Omental fat pad (tissue), 4 donors: ENCODE measurements around the gene ZCCHC17. TPM values are rescaled to one million over a fixed set of nuclear protein-coding genes. Genes with fewer than 3 reads are reported as not detected.

Experiments
- ATAC-seq: fragments of 150-250 bp; one replicate; pipeline ENCODE4 v1.9.1; 2016; ENCODE audit warnings: mild to moderate bottlenecking, moderate library complexity; ENCODE audit not compliant: low FRiP score
- DNase-seq: peaks from one replicate; pipeline ENCODE4 v3.0.0-alpha.2; 2019; ENCODE audit warnings: low spot score
- CTCF ChIP-seq, 3 donors: fragments of 450-650 bp; IDR thresholded peaks; one replicate each; pipeline ENCODE4 v1.5.1; 2016 to 2017; ENCODE audit warnings: antibody characterized with exemption in 3 of 3, mild to moderate bottlenecking in 3 of 3, moderate library complexity in 2 of 3
- total RNA-seq, 4 donors: library from RNA; depleted of rRNA; stranded (reverse); fragments of >200 nt; gene quantifications; one replicate each; pipeline ENCODE4 v1.1.0, GENCODE V29; 2016

The ZCCHC17 gene
- total RNA-seq, 4 donors from 2014 or later, result 18.3 to 22.5 (median 18.8) TPM

GRCh38 chr1:31400393-31400792, 103.6 kb downstream of the ZCCHC17 start:
- DNase-seq (no peak), ATAC-seq (no peak)

GRCh38 chr1:31401241-31401640, 104.4 kb downstream of the ZCCHC17 start:
- no peak for ATAC-seq
- no peak for DNase-seq
- no peak for TF ChIP-seq CTCF (IDR thresholded peaks at IDR 0.05)

More at GRCh38 chr1:31400393-31400792, 103.6 kb downstream of the ZCCHC17 start:
- no peak for TF ChIP-seq CTCF (IDR thresholded peaks at IDR 0.05)

GRCh38 chr1:31405578-31406245, 108.9 kb downstream of the ZCCHC17 start:
- ATAC-seq, result no peak
- DNase-seq, result no peak

GRCh38 chr1:31407029-31407626, 110.3 kb downstream of the ZCCHC17 start:
- DNase-seq (no peak), ATAC-seq (no peak)
- TF ChIP-seq CTCF (IDR thresholded peaks at IDR 0.05), result no peak

More at GRCh38 chr1:31405578-31406245, 108.9 kb downstream of the ZCCHC17 start:
- no peak for TF ChIP-seq CTCF (IDR thresholded peaks at IDR 0.05)

GRCh38 chr1:31408788-31409318, 112.0 kb downstream of the ZCCHC17 start:
- TF ChIP-seq CTCF (IDR thresholded peaks at IDR 0.05), result no peak
- ATAC-seq, result no peak

GRCh38 chr1:31409946-31410858, 113.4 kb downstream of the ZCCHC17 start:
- no peak for DNase-seq
- ATAC-seq, result no peak
- no peak for TF ChIP-seq CTCF (IDR thresholded peaks at IDR 0.05)

More at GRCh38 chr1:31408788-31409318, 112.0 kb downstream of the ZCCHC17 start:
- no peak for DNase-seq
